HG02885 (cell line): ENCODE results near the gene C1RL.
"Not testable (repeated sequence)": the region's sequence is repeated elsewhere in the genome, so short reads cannot be mapped to it uniquely, and the experiment has no call there.

ENCODE experiments used
- ATAC-seq: cut with Tn5 transposase; IDR thresholded peaks from one replicate; pipeline ENCODE4 v1.9.1; 2021; ENCODE audit warnings: mild to moderate bottlenecking; ENCODE audit not compliant: unreplicated experiment, poor library complexity

C1RL gene

DNA sequence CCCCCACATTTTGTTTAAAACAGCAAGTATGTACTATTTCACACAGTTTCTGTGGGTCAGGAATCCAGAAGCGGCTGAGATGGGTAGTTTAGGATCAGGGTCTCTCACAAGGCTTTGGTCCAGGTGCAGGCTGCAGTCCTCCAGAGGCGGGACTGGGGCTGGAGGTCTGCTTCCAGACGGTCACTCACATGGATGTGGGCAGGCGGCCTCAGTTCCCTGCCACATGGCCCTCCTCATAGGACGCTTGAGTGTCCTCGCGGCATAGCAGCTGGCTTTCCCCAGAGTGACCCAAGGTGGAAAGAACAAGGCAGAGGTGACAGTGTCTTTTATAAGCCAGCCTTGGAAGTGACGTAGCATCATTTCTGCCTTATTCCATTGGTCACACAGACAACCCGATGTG is 7.9 kb upstream of the C1RL start:
- ATAC-seq, result no peak

DNA sequence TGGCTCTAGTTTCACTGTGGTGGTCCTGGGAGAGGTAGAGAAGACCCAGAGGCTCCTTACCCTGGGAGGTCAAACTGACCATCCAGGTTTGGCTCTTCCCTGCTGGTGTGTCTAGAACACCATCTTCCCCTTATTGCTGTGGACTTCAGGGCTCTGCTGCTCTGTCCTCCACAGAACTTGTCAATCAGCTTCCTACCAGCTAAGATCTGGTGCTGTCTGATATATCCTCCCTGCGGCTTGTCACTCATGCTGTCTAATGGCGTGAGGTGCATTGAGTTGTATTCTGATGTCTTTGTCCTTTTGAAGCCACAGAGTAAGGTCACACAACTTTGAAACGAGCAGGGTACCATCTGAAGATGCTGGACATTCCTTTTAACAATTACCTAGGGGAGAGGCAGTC is 7.2 kb upstream of the C1RL start:
- no peak for ATAC-seq

DNA sequence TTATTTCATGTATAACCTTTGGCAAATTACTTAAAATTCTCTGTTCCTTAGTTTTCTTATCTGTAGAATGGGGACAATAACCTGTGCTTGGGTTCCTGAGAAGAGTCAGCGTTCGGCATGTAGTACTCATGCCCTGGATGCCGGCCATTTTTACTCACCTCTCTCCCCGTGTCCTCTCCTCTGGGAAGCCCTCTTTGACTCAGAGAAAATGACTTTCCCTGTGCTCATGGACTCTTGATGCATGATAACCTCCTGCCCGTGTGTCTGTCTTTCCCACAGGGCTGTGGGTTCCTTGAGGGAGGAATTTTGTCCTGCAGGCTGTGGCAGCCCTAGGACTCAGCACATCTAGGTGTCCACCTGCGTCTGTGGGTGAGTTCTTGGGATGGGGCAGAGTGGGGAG is 5.8 kb upstream of the C1RL start:
- no peak for ATAC-seq

DNA sequence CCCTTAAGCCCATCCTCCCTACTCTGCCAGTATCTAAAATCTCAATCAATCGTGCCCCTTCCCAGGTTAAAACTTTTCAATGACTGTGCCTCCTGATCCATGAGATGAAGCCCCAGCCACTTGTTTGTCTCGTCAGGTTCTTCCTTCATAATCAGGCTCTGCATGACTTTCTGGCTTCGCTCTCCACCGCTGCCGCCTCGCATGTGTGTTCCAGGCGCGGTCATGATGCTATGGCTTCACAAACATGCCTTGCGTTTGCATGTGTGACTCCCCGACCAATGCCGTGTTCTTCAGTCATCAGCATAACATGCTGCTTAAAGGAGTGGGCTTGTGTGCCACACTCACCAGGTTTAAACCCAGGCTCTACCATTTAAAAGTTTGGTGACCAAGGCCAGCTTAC is 5.0 kb upstream of the C1RL start:
- no peak for ATAC-seq

DNA sequence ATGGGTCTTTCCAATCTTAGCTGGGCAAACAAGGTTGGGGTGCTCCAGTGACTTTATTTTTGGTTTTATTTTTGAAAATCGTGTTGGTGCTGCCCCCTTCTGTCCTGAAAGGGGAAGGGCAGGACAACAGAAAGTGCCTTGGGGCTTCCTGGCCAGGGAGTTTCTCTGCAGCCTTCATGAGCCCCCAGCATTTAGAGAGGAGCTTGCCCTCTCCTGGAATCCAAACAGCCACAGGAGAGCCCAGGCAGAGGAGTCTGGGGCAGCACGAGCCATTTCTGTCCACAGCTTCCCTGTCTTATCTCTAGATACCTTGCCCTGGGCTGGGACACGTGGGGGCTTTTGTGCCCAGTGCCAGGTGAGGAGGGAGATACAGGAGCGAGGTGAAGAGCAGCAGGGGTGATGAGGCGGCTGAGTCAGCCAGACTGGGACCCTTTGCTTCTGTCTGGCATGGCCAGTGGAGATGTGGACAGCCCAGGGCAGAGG is 4.4 kb upstream of the C1RL start:
- ATAC-seq, result no peak

DNA sequence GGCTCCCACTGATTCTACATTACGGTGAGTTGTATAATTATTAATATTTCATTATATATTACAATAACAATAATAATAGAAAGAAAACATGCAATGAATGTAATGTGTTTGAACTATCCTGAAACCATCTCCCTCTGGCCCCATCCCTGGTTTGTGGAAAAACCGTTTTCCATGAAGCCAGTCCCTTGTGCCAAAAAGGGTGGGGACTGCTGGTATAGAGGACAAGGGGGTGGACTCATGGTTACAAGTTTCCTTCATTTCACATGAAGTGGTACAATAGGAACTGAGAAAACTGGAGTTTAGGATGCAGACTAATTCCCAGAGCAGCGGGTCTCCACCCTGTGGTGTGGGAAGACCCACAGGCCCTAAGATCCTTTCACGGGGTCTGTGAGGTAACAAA is 3.0 kb upstream of the C1RL start:
- no peak for ATAC-seq

DNA sequence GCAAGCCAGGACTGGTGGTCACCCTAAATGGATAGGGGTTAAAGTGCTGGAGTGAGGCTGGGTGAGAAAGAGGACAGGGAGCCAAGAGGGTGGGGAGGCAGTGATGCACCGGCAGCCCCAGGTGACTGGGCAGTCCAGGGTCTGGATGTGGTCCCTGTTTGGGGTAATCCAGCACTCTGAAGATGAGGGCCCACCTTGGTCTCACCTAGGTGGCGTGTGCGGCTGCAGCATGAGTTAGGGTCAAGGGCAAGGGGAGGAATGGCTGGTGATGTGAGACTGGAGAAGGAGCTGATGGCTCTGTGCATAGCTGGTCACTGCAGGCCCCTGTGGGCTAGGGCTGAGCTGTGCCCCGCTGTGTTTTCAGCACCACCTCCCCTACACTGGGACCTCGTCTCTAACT is 1.6 kb upstream of the C1RL start:
- ATAC-seq, result no peak

DNA sequence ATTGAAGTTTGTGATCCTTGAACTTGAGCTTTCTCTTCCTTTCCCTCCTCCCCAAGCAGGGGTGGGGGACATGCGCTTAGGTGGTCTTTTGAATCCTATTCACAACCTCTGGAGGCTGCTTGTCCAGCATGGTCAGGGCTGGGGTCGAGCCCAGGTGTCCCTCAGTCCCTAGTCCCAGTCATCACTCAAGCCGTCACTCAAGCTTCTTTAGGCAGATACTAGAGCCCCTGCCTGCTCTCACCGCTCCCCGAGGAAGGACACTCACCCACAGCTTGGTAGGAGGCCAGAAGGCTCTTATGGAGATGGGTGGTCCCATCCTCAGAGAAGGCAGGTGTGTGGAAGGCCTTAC is 532 bp upstream of the C1RL start:
- ATAC-seq, result no peak

DNA sequence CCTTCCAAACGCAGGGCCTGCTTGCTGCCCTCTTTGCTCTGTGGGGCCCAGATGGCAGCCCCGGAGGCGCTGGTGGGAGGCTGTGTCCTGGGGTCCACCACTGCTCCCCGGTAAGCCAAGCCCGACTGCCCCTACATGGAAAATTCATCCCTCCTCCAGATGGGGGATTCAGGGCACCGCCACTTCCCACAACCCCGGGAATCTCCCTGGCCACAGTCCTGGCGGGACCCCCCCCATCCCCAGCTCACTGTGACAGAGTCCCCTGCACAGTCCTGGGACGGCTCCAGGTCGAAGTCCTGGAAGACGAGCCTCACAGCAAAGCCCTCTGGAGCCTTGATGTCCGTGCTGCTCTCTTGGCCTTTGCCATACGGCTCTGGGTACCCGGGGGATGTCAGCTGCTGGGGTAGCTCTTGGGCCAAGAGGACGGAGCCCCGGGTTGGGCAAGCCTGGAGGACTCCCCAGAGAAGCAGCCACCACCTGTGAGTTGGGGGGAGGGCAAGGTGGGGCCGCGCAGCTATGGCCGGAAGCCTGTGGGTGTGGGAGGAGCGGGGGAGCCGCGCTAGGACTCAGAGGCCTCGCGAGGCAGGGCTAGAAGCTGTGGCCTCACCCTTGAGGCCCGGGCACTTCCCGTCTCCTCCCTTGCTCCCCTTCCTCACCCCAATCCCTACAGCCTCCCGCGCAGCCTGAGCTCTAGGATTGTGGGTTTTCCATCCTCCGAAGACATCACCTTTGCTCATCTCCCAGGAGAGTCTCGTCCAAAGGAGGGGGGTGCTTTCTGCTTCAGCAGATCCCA is 815 bp downstream of the C1RL start:
- ATAC-seq, result peak; percentile 93

DNA sequence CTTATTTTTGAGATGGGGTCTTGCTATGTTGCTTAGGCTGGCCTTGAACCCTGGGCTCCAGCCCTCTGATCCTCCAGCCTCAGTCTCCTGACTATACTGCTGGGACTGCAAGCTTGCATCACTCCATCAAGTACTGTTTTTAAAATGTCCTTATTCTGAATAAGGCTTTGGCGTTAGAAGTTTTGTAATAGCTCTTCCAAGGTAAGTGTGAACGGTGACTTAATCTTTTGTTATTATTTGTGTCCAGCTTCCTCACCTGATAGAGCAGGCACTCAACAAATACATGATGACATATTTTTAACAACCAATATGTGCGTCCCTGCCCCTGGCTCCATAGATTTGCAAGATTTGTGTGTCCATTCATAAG is 1.4 kb downstream of the C1RL start:
- ATAC-seq, result no peak

DNA sequence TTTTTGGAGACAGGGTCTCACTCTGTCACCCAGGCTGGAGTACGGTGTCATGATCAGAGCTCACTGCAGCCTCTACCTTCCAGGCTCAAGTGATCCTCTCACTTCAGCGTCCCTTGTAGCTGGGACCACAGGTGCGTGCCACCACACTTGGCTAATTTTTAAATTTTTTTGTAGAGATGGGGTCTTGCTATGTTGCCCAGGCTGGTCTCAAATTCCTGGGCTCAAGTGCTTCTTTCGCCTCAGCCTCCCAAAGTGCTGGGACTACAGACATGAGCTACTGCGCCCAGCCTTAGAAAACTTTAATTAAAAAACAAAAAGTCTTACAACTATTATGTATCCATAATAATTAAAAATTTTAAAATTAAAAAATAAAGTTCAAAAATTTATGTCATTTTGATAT is 1.8 kb downstream of the C1RL start:
- not testable (repeated sequence) for ATAC-seq

DNA sequence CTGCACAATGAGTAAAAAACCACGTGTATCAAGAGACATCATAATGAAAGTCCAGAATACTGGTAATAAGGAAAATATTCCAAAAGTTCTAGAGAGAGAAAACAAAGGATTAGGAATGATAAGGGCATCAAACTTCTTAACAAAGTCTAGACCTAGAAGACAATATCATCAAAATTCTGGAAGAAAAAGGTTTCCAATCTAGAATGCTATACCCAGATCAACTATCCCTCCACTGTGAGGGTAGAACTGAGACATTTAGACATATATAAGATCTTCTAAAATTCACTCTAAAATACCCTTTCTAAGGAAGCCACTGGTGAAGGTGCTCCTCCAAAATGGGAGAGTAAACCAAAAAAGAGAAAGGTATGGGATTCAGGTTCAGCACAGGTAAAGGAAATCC is 2.9 kb downstream of the C1RL start:
- no peak for ATAC-seq

DNA sequence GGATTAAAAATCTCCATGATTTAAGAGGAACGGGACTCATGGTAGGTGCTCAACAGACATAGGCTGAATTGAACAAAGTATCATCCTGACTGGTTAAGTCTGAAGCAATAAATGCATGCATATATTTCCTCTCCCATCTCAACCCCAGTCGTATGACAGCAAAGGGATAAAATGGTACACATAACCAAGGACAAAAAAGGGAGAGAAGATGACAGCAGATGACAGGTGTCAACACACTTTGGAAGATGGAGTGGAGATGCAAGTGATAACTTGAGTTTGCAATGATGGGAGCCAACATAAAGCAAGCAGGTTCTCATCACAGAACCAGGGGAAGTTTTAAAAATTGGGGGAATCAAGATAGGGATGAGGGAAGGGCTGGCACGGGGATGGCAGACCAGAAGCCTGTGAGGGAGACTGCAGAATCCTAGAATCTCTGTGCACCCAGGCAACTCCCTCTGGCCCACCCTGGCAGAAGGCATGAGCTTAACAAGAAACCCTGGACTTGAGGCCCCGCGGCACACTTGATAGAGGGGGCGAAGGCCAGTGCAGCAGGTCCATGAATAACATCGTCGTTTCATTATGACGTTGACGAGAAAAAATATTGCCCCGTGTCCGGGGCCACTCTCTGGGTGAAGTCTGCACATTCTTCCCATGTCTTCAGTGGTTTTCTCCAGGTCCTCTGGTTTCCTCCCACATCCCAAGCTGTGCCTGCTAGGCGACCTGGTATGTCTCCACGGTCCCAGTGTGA is 5.0 kb downstream of the C1RL start:
- no peak for ATAC-seq

DNA sequence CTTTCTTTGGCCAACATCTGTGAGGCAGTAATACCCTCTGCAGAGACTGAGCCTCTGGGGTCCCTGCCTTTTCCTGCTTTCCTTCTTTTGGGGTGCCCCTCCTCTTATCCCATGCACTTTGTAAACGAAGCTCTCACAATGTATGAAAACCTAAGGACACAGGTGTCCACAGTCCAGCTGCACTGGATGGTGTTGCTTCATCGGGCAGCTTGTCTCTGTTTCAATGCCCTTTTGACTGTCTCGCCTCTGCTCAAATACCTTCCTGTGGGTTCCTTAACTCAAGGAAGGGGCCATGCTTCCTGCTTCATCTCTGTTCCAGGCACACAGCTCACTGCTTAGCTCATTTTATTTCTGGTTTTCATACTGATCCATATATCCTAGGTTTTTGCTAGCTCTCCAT is 6.4 kb downstream of the C1RL start:
- ATAC-seq, result no peak

DNA sequence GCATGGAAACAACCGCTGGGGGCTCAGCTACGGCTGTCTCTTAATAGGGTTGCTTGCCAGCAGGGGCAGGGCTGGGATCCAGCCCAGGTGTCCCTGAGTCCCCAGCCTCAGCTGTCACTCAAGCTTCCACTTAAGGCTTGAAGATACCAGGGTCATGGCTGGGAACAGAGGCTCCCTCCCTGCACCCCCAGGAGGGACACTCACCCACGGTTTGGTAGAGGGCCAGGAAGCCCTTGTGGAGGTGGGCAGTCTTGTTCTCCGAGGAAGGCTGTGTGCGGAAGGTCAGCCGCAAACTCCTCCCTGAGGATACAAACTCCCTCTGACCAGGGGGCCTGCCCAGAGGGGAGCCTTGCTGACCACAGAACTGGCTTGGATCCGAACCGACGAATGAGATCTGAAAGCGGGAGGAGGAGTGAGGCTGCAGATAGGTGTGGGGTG is 7.3 kb downstream of the C1RL start:
- ATAC-seq, result no peak

DNA sequence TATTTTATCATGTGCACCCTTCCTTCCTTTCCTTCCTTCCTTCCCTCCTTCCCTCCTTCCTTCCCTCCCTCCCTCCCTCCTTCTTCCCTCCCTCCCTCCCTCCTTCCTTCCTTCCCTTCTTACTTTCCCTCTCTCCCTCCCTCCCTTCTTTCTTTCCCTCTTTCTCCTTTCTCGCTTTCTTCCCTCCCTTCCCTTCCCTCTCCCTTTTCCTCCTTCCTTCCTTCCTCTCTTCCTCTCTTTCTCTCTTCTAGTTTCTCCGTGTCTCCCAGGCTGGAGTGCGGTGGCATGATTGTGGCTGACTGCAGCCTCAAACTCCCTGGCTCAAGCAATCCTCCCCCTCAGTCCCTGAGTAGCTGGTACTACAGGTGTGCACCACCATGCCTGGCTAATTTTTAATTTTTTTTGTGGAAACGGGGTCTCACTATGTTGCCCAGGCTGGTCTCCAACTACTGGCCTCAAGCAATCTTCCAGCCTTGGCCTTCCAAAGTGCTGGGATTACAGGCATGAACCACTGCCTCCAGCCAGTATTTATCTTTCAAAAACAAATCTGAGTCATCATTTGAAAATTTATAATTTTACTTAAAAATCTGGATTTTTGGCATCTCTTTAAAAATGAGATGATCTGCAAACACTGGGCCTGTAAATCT is 7.8 kb downstream of the C1RL start:
- no peak for ATAC-seq

DNA sequence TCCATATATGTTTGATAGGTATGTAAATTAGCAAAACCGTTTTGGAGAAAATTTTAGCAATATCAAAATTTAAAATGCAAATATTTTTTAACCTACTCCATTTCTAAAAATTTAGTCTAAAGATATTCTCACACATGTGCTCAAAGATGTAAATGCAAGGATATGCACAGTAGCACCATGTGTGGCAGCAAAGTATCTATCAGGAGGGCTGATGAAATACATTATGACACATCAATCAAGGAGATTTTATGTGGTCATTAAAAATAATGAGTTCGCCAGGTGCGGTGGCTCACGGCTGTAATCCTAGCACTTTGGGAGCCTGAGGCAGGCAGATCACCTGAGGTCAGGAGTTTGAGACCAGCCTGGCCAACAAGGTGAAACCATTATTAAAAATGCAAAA is 8.8 kb downstream of the C1RL start:
- ATAC-seq, result no peak

DNA sequence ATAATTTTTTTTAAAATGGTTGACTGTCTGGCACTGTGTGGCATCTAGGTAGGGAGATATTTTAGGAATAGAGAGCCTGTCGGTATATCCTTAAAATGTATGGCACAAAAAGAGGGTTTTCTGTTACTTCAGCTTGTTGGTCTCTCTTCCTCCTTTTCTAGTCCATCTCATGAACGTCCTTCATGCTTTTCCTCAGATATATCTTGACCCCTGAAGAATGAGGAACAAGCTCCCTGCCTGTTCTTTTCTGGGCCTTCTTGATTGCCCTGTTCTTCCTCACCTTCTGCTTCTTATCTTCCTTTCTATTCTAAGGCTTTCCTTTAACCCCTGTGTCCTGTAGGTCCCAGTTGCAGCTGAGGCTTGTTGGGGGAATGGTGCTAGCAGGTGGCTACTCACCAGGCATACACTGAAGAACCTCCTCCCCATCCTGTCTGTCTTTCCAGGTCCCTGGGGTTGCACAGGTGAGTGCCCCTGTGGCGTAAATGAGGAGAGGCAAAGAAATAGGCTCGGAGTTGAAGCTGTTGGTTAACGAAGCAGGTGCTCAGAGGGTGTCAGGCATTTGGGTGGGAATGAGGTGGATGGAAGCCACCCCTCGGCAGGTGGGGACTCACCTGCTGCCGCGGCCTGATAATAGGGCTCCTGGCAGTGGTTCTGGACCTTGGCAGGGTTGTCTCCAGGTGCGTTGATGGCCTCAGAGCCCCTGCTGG is 9.6 kb downstream of the C1RL start:
- no peak for ATAC-seq

DNA sequence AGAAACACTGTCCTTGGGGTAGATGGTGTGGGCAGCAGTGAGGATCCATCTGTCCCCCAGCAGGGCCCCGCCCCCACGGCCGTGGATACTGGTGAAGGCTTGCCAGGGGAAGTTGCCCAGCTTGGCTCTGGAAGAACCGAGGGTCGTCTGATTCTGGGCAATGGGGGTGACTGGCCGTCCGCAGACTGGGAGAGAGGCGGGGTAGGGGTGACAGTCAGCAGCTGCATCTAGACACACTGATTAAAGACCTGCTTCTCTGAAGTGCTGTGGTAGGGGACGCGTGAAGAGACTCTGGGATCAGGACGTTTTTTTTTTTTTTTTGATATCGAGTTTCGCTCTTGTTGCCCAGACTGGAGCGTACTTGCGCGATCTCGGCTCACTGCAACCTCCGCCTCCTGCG is 12.0 kb downstream of the C1RL start:
- ATAC-seq, result no peak

DNA sequence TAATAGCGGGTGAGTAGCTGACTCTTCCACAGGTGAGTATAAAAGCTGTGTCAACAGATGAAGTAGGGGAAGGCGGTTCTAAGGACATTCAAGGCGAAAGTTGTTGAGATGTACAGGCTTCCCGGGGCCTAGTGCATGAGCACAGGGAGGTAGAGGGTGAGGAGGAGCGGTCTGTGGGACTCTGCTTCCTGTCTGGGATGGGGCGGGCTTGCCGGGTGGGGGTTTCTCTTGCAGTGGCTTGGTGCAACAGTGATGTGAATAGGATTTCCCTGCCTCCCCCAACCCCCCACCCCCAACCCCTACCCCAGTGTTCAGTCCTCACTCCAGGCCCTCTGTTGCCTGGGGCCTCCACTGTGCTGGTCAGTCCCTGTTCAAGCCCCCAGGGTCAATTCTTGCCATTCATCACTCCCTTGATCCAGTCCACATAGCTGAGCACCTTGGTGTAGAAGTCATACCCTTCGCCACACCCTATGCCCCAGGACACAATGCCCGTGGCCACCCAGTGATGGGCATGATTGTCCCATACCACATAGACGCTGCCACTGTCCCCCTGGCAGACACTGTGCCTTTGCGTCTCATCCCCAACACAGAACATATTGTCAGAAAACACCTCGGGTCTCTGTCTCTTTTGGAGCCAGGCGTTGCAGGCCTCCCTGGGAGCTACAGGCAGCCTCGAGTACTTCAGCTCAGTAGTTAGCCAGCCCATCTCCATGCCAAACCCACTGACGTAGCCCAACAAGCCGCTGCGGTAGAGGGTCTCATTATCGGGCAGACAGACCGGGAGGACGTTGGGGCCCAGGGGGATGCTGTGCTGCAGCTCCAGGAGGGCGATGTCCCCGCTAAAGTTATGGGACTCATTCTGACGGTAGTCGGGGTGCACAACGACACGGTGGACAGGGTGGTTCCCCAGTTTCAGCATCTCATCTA is 12.7 kb downstream of the C1RL start:
- ATAC-seq, result no peak
